ENCODE data around the gene RAB7B. TPM values are rescaled to one million over a fixed set of nuclear protein-coding genes. Genes with fewer than 3 reads are reported as not detected.

Gene RAB7B
- total and polyA plus RNA-seq, 9 of the 15 experiments (the other 6 are each of a cell fraction or from before 2014, with no cell fraction given) = 0.03 to 0.29 (median 0.07) TPM; not detected in 4

GRCh38 chr1:205986292-205986691, 16.9 kb downstream of the RAB7B start:
- no peak for ATAC-seq
- POLR2A ChIA-PET = interaction anchor here (0.9 to 1.4 kb wide), 3 partner anchors 9 to 40 kb away, joined by 4 to 6 read pairs (median 5); no protein-coding TSS in a partner anchor
- H3K79me2 ChIP-seq (ENCODE audit: control insufficient read depth, insufficient read depth, low read length) = no peaks in the 10 kb centered on the region

More at GRCh38 chr1:205986292-205986691, 16.9 kb downstream of the RAB7B start:
- BruUV-seq (replicated peaks) = no TSS peak
- Histone ChIP-seq H2AFZ (ENCODE audit: low read depth, low read length) (no peak overlapping the region), H3K9ac (ENCODE audit: insufficient read depth in 1 of 2, low read depth in 2 of 2, low read length in 2 of 2) (no peak overlapping the region), H3K9me1 (ENCODE audit: control insufficient read depth, insufficient read depth, low read length) (no peaks in the 10 kb centered on the region), H3K27ac (ENCODE audit: extremely low read depth, low read depth, low read length) (no peak overlapping the region), H3K9me3 (replicated peaks; ENCODE audit: control insufficient read depth, insufficient read depth, low read depth, low read length) (no peaks in the 10 kb centered on the region), H3K36me3 (ENCODE audit: control insufficient read depth, insufficient read depth, low read length) (no peaks in the 10 kb centered on the region), H3K4me1 (replicated peaks in 1 of 2; ENCODE audit: control insufficient read depth in 2 of 2, insufficient read depth in 2 of 2, low read length in 2 of 2) (no peaks in the 10 kb centered on the region; a peak in 1 of 5 replicates), H3K4me2 (ENCODE audit: insufficient read depth, low read length) (no peak overlapping the region), H3K4me3 (no peak overlapping the region), H4K20me1 (replicated peaks; ENCODE audit: control insufficient read depth, insufficient read depth, low read length) (peaks cover 16% of the 10 kb centered on the region; the same call in 1 of the 2 replicates), H3K27me3 (ENCODE audit: control insufficient read depth in 2 of 2, insufficient read depth in 2 of 2, low read length in 2 of 2) (peaks cover 11 to 51% of the 10 kb centered on the region in 2 experiments; a peak in 4 of 5 replicates)
- FAIRE-seq = no peak
- WGBS (ENCODE audit: insufficient coverage, low coverage, missing lambda C conversion rate) = 2% methylated on average over 3 of the region's 3 CpGs
- intact Hi-C loops (cut with micrococcal nuclease) (no loop called here), in situ Hi-C loops (cut with MboI) (no loop called here)
- no peak for TF ChIP-seq RFX7 (CRISPR knock-in tag; IDR thresholded peaks at IDR 0.05)
- TF ChIP-seq HBP1 (CRISPR knock-in tag; IDR thresholded peaks at IDR 0.05) = no peak
- no peak for TF ChIP-seq C11orf30 (IDR thresholded peaks at IDR 0.05; ENCODE audit: low read depth)
- no peak for DNase-seq (ENCODE audit: extremely low read depth in 1 of 4, low spot score in 3 of 4)
- CTCF ChIA-PET (ENCODE audit: low intra/inter-chr PET ratio) = no interaction called here
